GM18508 (cell line): ENCODE data around the gene UTS2.

Experiments
- ATAC-seq: cut with Tn5 transposase; IDR thresholded peaks from one replicate; pipeline ENCODE4 v1.9.1; 2021; ENCODE audit warnings: moderate number of reproducible peaks; ENCODE audit not compliant: insufficient read depth, unreplicated experiment

Gene UTS2, protein sequence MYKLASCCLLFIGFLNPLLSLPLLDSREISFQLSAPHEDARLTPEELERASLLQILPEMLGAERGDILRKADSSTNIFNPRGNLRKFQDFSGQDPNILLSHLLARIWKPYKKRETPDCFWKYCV

GRCh38 chr1:7852804-7853683, at the start of gene UTS2:
Gene UTS2 (minus strand): TSS chr1:7853065. CDS start chr1:7853003, 62 bp downstream.
- no peak for ATAC-seq

GRCh38 chr1:7899741-7900140, 46.9 kb upstream of the UTS2 start:
- no peak for ATAC-seq

- no peak for ATAC-seq
Measured at GRCh38 chr1:7898962-7899361, 46.1 kb upstream of the UTS2 start.

GRCh38 chr1:7896994-7897393, 44.1 kb upstream of the UTS2 start:
- no peak for ATAC-seq

GRCh38 chr1:7893529-7894180, 40.8 kb upstream of the UTS2 start:
- no peak for ATAC-seq

GRCh38 chr1:7891804-7892203, 38.9 kb upstream of the UTS2 start:
- no peak for ATAC-seq

DNA sequence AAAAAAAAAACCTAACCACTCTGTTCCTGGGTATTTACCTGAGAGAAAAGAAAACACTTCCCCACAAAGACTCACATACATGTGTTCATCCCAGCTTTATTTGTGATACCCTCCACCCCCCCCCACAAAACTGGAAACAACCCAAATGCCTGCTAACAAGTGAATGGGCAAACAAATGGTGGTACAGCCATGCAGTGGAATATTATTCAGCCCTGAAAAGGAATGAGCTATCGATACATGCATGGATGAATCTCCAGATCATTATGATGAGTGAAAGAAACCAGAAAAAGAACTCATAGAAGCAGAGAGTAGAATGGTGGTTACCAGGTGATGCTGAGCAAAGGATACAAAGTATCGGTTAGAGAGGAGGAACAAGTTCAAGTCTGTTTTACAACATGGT, 38.0 kb upstream of the UTS2 start:
- ATAC-seq: no peak

DNA sequence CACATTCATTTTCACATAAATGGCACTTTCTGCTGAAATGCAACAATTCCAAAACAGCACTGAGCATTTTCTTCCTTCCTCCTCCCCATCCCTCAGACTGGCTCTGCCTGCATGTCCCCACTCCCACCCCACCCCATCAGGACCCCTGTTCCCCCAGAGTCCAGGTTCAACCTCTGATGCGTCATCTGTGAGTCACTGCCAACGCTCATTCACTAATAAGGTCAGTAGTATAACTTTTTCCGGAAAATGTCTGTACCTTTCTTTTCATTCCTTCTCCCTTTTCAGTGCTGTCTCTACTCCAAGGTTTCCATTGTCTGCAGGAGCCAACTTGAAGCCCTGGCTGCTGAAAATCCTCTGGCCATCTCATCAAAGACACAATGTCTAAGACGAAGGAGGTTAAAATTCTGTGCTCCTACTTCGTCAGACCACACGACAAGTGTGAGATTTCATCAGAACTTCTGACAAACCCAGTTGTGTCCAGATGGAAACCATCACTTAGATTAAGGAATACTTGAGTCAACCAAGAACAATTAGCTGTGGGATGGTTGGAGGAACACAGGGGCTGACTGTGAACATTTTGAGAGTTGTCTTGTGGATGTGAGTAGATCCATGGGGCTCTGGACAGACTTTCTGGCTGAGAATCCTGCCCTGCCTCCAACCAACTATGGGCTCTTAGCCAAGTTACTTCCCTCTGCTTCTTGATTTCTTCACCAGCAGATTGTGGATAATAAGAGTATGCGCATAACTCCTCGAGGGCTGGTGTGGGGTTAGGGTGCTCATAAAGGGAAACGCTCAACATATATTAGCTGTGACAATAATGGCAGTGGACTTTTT, 35.6 kb upstream of the UTS2 start:
- ATAC-seq: no peak

DNA sequence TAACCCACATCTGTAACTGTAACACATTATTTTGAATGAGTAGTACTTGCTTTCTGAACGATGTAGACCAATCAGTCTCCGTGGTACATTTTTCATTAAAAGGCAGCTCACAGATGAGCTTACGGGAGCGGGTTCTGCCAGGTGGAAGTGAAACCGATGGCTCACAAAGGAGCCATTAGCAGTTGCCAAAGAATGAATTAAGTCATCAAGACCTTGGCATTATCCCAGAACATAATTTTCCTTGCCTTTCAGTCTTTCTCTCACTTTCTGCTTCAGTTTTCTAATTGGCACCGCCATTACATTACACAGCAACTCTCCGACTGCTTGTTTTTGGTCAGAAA, 33.5 kb upstream of the UTS2 start:
- ATAC-seq: no peak

- no peak for ATAC-seq
Measured at GRCh38 chr1:7885513-7886404, 32.9 kb upstream of the UTS2 start.

GRCh38 chr1:7884757-7885156, 31.9 kb upstream of the UTS2 start:
- ATAC-seq: no peak

DNA sequence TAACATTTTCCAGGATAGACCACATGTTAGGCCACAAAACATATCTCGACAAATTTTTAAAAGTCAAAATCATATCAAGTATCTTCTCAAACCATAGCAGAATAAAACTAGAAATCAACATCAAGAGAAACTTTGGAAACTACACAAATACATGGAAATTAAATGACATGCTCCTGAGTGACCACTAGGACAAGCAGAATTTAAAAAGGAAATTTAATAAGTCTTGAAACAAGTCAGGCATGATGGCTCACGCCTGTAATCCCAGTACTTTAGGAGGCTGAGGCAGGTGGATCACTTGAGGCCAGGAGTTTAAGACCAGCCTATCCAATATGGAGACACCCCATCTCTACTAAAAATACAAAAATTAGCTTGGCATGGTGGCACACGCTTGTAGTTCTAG, 26.4 kb upstream of the UTS2 start:
- no peak for ATAC-seq

DNA sequence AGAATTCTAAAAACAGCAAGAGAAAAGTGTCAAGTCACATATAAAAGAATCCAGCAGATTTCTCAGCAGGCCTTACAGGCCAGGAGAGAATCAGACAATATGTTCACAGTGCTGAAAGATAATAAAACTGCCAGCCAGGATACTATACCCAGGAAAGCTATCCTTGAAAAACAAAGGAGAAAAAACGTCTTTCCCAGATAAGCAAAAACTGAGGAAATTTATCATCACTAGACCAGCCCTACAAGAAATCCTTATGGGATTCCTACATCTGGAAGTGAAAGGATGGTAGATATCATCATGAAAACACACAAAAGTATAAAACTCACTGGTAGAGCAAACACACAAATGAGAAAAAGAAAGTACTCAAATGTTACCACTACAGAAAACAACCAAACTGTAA, 25.2 kb upstream of the UTS2 start:
- ATAC-seq: no peak

DNA sequence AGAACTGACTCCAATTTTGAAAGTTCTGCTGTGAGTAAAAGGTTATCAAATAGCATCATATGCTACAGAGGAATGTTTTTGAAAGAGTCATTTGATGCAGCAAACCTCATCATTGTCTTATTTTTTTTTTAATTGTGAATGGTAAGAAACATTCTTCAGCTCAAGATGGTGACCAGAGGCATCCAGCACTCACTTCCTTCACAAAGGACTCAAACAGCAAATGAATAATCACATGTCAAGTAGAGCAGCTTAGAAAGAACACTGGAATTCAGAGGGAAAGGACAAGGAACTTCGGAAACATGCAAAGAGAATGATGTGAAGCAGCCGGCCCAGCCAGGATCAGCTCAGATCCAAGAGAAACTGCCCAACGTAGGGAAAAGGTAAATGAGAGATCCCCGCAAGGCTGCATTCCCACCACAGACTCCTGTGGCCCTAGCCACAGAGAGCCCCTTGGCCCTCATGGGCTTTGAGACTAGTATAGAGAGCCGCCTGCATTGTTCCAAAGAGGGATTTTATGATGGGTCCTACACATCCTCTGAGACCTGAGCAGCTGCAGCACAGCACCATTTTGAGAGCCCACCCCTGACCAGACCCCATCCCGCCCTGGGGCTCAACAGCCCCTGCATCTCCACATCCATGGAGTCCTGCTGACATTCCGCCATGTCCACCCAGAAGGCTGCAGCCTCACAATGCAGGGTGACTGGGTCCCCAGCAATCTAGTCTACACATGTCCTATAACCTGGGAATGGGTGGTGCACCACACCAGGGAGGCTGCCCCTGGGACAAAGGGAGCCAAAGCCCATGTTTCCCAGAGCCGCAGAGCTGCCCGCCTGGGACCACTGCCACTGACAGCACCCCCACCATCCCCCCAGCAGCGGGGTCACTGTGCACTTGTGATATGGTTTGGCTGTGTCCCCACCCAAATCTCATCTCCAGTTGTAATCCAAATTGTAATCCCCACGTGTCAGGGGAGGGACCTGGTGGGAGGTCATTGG, 21.2 kb upstream of the UTS2 start:
- ATAC-seq: no peak

DNA sequence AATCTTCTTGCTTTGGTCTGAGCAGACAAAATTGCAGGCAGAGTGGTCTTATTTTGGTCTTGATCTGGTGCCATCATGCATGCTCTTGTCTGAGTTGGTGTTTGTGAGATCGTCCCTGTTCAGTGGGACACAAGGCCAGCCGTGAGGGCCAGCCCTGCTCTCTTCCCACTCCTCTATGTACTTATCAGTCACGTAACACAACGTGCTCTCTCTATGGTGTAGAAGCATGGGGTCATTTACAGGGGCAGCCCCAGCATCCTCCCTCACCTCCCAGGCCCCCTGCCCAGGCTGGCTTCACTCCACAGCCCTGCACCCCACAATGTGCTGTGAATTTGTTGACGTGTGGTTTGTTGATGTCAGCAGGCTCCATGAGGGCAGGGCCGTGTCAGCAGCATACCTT, 18.3 kb upstream of the UTS2 start:
- no peak for ATAC-seq

DNA sequence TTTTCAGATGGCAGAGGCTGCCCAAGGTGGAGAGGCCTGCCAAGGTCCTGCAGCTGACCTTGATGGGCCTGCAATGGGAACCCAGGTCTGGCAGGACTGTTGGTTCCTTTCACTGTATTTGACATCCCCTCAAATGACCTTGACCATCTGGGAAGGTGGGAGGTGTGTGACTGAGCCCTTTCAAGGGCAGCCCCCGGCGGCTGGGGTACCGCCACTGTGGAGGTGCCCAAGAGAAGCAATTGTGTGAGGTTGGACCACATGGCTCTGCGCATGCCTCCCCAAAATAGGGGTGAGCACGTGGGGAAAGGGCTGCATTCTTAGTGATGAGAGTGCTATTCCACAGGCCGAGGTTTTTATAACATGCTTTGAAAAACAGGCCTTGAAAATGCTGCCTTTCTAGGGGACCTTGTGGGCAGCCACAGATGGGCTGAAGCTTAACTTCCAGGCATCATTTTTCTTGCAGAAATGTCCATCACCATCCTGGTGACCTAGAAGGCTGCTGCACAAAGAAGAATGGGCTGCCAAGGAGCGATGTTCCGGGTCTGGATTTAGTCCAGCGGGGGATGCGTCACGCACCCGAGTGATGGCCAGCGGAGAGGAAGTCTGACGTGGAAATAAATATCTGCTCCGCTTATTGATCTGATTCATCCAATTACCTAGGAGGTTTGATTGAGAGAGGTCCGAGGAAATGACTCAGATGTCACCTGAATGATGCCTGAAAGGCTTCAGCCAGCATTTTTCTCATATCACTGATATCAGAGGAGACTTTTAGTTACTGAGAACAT, 16.5 kb upstream of the UTS2 start:
- ATAC-seq: no peak

DNA sequence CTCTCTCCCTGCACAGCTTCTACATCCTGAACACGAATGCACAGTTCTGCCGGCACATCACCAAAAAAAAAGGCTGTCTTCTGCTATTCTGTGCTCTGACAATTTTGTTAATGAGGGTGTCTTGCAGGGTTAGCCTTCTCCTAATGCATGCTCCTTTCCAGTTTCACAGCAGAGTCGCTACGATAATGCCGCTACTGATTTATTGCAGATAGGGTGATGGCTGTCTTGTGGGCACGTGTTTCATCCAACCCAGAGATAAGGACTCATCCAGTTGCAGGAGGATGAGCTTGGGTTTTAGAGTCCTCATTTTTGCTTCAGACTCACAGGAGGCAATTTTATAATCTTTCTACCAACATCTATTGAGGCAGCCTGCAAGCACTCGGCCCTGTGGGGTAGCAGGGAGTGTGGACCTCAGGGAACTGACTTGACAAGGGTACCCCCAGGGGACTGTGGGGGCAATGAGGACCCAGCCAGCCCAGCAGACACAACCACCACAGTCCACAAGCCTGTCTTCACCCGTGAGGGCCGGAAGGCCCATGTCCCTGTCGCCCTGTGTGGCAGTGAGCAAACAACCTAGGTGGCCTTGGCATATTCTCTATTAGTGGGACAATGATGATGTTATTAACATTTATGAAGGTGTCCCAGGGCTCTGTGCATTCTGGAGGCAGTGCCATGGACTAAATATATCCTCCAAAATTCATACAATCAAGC, 15.4 kb upstream of the UTS2 start:
- ATAC-seq: no peak
